Progenitor cell of endocrine pancreas (in vitro differentiated cells): ENCODE data around the gene KDM1B. TPM values are rescaled to one million over a fixed set of nuclear protein-coding genes. Genes with fewer than 3 reads are reported as not detected.

Experiments used
- DNase-seq: peaks from one replicate; pipeline ENCODE4 v3.0.0; 2021; ENCODE audit warnings: low spot score; ENCODE audit not compliant: unreplicated experiment
- H3K27ac Mint-ChIP-seq: 2 replicates; pipeline ENCODE4 v1.8.0; 2021; ENCODE audit warnings: mild to moderate bottlenecking, moderate library complexity, mixed read lengths
- H3K27me3 Mint-ChIP-seq: 2 replicates; pipeline ENCODE4 v1.8.0; 2021; ENCODE audit warnings: mixed read lengths
- H3K36me3 Mint-ChIP-seq: 2 replicates; pipeline ENCODE4 v1.8.0; 2022; ENCODE audit warnings: mixed read lengths; ENCODE audit not compliant: insufficient read depth
- H3K4me1 Mint-ChIP-seq: 2 replicates; pipeline ENCODE4 v1.8.0; 2021; ENCODE audit warnings: low read depth, mixed read lengths
- H3K4me3 Mint-ChIP-seq: 2 replicates; pipeline ENCODE4 v1.8.0; 2021; ENCODE audit warnings: low read depth, mild to moderate bottlenecking, moderate library complexity, mixed read lengths
- H3K9me3 Mint-ChIP-seq: 2 replicates; pipeline ENCODE4 v1.8.0; 2021; ENCODE audit warnings: low read depth, mixed read lengths
- total RNA-seq: library from RNA; stranded (reverse); gene quantifications from 2 replicates; pipeline ENCODE4 v1.2.1, GENCODE V29; 2021
- TF ChIP-seq, protein P1 (sequence below): fragments of 200-600 bp; sonication (generic); IDR thresholded peaks from one replicate; pipeline ENCODE4 v1.5.0; 2021; ENCODE audit warnings: antibody characterized with exemption, mild to moderate bottlenecking; ENCODE audit not compliant: unreplicated experiment

Gene KDM1B
- total RNA-seq, 1 donor from 2014 or later: 21.7 TPM

DNA sequence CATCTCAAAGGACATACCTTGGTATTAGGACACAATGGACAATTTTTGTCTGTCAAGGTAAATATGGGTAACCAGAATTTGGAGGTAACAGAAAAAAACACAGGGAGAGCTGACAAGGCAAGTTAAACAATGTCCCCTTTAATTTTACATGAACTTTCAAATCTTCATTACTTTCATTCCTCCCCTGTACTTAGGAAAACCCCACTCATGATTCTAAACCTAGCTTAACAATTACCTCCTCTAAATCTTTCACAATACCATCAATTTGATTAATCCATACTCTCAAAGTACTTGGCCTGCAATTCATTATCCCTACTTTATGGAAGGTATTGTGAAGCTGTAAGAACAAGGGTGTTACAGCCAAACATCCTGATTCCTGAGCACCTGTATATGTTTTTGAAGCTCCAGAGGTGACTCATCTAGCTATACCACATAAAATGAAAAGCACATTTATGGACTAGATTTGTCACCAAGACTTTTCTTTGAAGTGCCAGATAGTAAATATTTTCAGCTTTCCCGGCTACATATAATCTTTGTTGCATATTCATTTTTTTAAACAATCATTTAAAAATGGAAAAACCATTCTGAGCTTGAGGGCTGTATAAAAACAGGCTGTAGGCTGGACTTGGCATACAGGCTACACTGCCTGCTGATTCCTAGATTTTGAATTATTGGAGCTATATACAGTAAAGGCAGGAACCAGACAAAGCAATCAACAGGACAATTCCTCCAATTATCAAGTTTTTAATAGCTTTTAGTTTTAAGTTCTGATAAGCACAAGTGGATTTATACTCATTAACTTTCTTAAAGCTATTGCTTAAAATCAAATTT, 86.2 kb downstream of the KDM1B start:
- TF ChIP-seq, protein P1, sequence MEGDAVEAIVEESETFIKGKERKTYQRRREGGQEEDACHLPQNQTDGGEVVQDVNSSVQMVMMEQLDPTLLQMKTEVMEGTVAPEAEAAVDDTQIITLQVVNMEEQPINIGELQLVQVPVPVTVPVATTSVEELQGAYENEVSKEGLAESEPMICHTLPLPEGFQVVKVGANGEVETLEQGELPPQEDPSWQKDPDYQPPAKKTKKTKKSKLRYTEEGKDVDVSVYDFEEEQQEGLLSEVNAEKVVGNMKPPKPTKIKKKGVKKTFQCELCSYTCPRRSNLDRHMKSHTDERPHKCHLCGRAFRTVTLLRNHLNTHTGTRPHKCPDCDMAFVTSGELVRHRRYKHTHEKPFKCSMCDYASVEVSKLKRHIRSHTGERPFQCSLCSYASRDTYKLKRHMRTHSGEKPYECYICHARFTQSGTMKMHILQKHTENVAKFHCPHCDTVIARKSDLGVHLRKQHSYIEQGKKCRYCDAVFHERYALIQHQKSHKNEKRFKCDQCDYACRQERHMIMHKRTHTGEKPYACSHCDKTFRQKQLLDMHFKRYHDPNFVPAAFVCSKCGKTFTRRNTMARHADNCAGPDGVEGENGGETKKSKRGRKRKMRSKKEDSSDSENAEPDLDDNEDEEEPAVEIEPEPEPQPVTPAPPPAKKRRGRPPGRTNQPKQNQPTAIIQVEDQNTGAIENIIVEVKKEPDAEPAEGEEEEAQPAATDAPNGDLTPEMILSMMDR: no peak
- Mint-ChIP-seq H3K4me3 (no peak overlapping the region), H3K27me3 (no peaks in the 10 kb centered on the region), H3K4me1 (no peaks in the 10 kb centered on the region), H3K36me3 (peaks cover 32% of the 10 kb centered on the region), H3K27ac (no peak overlapping the region), H3K9me3 (no peaks in the 10 kb centered on the region)
- no peak for DNase-seq

DNA sequence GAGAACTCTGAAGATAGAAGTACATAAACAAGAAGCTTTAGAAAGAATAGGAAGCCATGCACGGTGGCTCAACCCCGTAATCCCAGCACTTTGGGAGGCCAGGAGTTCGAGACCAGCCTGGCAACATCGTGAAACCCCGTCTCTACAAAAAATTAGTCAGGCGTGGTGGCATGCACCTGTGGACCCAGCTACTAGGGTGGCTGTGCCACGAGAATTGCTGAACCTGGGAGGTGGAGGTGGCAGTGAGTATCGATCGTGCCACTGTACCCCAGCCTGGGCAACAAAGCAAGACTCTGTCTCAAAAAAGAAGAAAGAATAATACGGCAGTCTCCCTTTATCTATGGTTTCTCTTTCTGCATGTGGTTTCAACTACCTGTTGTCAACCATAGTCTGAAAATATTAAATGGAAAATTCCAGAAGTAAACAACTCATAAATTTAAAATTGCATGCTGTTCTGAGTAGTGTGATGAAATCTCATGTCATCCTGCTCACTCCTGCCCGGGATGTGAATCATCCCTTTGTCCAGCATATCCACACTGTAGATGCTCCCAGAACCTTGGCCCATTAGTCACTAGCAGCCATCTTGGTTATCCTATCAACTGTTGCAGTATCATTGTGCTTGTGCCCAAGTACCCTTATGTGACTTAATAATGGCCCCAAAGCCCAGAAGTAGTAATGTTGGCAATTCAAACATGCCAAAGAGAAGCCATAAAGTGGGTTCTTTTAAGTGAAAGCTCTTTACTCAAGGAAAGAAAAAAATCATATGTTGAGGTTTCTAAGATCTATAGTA, 87.0 kb downstream of the KDM1B start:
- DNase-seq: no peak
- Mint-ChIP-seq H3K4me1 (no peaks in the 10 kb centered on the region), H3K27ac (no peak overlapping the region), H3K4me3 (no peak overlapping the region), H3K27me3 (no peaks in the 10 kb centered on the region), H3K9me3 (no peaks in the 10 kb centered on the region), H3K36me3 (peaks cover 32% of the 10 kb centered on the region)
- TF ChIP-seq, protein P1: no peak

DNA sequence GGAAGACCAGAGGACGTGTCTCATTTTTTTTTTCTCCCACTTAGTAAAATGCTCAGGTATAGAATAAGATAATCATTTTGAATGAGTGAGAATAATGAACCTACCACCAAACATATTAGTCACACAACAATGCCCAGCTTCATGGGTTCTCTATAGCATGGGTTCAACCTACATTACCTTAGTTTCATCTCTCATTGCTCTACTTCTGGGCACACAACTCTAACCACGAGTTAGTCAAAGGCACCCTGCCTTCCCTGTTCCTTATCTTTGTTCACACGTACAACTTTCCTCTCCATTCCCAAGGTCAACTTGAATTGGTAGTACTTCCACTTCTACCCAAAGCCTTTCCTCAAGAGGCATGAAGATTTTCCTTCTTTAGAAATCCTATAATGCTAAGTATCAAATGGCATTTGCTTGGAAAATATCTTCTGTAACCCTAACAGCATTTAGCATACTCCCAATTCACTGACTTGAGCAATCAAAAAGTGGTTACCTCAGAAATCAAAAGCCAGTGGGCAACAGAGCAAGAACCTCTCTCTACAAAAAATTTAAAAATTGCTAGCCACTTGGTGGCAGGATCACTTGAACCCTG, 88.2 kb downstream of the KDM1B start:
- no peaks in the 10 kb centered on the region for H3K27me3 Mint-ChIP-seq
- H3K27ac Mint-ChIP-seq: no peak overlapping the region
- H3K4me3 Mint-ChIP-seq: no peak overlapping the region
- H3K36me3 Mint-ChIP-seq: peaks cover 27% of the 10 kb centered on the region
- TF ChIP-seq, protein P1: no peak
- no peaks in the 10 kb centered on the region for H3K9me3 Mint-ChIP-seq
- no peaks in the 10 kb centered on the region for H3K4me1 Mint-ChIP-seq
- no peak for DNase-seq

DNA sequence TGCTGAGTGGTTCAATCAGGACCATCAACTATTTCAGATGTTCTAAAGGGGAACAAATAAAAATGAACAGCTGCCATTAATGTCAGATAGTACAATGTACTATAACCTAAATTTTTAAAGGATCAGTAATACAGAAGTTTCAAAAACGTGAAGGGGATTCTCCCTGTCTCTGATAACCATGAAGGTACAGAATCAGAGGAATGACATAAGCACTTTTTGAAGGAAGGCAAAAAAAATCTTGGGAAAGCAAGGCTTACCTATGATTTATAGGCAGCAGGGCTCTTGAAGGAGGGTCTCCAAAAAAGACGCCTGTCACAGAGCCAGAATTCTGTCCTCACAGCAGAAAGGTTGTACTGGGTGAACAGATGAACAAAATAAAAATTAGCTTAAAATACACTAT, 89.0 kb downstream of the KDM1B start:
- no peaks in the 10 kb centered on the region for H3K4me1 Mint-ChIP-seq

DNA sequence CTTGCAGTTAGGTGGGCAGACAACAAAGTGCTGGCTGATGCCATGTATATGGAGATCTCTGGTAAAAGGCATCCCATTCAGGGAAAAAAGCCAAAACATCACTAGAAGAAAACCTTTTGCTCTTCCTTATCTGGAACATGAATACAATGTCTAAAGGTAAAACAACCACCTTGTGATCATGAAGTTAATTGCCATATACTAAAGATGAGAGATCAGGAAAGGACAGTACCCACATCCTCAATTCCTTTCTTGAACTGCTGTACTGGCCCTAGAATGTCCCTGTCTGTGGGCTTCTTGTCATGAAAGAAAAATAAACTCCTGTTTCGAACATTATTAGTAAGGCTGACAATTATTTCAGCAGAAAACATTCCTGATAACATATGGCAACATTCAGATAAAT, 89.9 kb downstream of the KDM1B start:
- TF ChIP-seq, protein P1: no peak
- peaks cover 29% of the 10 kb centered on the region for H3K36me3 Mint-ChIP-seq

More for the DNA sequence above, 89.0 kb downstream of the KDM1B start:
- no peak overlapping the region for H3K27ac Mint-ChIP-seq
- no peak overlapping the region for H3K4me3 Mint-ChIP-seq
- peaks cover 29% of the 10 kb centered on the region for H3K36me3 Mint-ChIP-seq
- TF ChIP-seq, protein P1: no peak
- H3K27me3 Mint-ChIP-seq: no peaks in the 10 kb centered on the region
- H3K9me3 Mint-ChIP-seq: no peaks in the 10 kb centered on the region
- DNase-seq: no peak

More for the DNA sequence above, 89.9 kb downstream of the KDM1B start:
- H3K27me3 Mint-ChIP-seq: no peaks in the 10 kb centered on the region
- H3K27ac Mint-ChIP-seq: no peak overlapping the region
- no peak for DNase-seq
- H3K4me3 Mint-ChIP-seq: no peak overlapping the region
- H3K9me3 Mint-ChIP-seq: no peaks in the 10 kb centered on the region
- no peaks in the 10 kb centered on the region for H3K4me1 Mint-ChIP-seq
